DOHH2 (cell line): ENCODE data around the gene YDJC.

Experiments
- EZH2phosphoT487 ChIP-seq: fragments of 200-600 bp; sonication (generic); IDR thresholded peaks from 2 replicates; pipeline ENCODE4 v1.6.1; 2017; ENCODE audit warnings: borderline replicate concordance, mild to moderate bottlenecking, antibody characterized with exemption, low read length, moderate library complexity, mixed read lengths
- TF ChIP-seq, protein P1 (sequence below): fragments of 200-600 bp; sonication (generic); IDR thresholded peaks from one replicate; pipeline ENCODE4 v1.5.1; 2014; ENCODE audit warnings: antibody characterized with exemption, mild to moderate bottlenecking, low read depth, low read length; ENCODE audit not compliant: poor library complexity, severe bottlenecking

DNA sequence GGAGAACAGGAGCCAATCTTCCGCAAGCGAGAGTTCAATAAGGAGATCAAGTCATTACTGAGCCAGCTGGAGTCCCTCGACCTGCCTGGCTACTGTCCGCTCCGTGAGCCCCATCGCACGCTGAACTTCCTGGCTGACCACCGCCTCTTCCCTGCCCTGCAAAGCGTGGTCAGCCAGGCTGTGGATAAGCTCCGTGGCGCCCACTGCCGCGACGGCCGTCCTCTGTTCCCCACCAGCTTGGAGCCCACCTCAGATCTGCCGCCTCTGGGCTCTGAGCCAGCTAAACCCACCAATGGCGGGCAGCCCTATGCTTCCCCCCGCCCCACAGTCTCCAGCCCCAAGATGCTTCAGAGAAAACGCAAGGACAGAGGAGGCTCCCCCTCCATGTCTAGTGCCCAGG, 5.0 kb upstream of the YDJC start:
- TF ChIP-seq, protein P1, sequence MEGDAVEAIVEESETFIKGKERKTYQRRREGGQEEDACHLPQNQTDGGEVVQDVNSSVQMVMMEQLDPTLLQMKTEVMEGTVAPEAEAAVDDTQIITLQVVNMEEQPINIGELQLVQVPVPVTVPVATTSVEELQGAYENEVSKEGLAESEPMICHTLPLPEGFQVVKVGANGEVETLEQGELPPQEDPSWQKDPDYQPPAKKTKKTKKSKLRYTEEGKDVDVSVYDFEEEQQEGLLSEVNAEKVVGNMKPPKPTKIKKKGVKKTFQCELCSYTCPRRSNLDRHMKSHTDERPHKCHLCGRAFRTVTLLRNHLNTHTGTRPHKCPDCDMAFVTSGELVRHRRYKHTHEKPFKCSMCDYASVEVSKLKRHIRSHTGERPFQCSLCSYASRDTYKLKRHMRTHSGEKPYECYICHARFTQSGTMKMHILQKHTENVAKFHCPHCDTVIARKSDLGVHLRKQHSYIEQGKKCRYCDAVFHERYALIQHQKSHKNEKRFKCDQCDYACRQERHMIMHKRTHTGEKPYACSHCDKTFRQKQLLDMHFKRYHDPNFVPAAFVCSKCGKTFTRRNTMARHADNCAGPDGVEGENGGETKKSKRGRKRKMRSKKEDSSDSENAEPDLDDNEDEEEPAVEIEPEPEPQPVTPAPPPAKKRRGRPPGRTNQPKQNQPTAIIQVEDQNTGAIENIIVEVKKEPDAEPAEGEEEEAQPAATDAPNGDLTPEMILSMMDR, result no peak
- TF ChIP-seq EZH2phosphoT487, result no peak
